22Rv1 (cell line): ENCODE results near the gene CDH15.

ENCODE experiments used
- H3K27ac ChIP-seq: fragments of 450-650 bp; 2 replicates; pipeline ENCODE4 v1.5.1; 2017
- ZFX ChIP-seq: fragments of 450-650 bp; IDR thresholded peaks from 2 replicates; pipeline ENCODE4 v1.6.1; 2017; ENCODE audit warnings: antibody characterized with exemption, borderline replicate concordance
- TF ChIP-seq, protein P1 (sequence below): fragments of 450-650 bp; IDR thresholded peaks from 2 replicates; pipeline ENCODE4 v1.5.1; 2017; ENCODE audit warnings: mild to moderate bottlenecking

The CDH15 gene

DNA sequence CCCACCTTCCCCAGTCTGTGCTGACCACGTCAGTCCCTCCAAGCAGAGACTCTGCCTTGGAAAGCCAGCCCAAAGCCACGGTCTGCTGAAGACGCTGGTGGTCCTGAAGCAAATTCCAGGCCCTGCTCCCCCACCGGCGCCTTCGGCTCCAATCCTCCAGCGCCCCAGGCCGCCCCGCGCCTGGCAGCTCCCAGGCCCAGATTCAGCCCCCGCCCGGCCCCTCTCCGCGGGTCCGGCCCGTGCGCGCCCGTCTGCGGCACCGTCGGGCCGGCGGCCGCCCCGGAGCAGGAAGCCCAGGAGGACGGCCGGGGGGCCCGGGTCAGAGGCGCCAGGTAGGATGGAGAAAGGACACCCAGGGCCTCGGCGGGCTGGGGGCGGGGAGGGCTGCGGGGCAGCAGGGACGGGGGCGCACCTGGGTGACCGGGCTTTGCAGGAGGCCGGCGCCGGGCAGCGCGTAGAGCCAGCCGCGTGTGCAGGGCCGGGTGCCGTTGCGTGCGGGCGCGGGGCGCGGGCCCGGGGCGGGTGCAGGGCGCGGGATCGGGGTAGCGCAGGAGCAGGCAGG is 29.4 kb downstream of the CDH15 start:
- TF ChIP-seq, protein P1, sequence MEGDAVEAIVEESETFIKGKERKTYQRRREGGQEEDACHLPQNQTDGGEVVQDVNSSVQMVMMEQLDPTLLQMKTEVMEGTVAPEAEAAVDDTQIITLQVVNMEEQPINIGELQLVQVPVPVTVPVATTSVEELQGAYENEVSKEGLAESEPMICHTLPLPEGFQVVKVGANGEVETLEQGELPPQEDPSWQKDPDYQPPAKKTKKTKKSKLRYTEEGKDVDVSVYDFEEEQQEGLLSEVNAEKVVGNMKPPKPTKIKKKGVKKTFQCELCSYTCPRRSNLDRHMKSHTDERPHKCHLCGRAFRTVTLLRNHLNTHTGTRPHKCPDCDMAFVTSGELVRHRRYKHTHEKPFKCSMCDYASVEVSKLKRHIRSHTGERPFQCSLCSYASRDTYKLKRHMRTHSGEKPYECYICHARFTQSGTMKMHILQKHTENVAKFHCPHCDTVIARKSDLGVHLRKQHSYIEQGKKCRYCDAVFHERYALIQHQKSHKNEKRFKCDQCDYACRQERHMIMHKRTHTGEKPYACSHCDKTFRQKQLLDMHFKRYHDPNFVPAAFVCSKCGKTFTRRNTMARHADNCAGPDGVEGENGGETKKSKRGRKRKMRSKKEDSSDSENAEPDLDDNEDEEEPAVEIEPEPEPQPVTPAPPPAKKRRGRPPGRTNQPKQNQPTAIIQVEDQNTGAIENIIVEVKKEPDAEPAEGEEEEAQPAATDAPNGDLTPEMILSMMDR, result no peak
- no peak for TF ChIP-seq ZFX
- H3K27ac ChIP-seq, result no peak overlapping the region

- H3K27ac ChIP-seq, result no peak overlapping the region
- TF ChIP-seq ZFX, result no peak
- TF ChIP-seq, protein P1, result no peak
Measured at GRCh38 chr16:89201439-89202377, 30.2 kb downstream of the CDH15 start.

GRCh38 chr16:89202422-89203215 is 31.1 kb downstream of the CDH15 start:
- H3K27ac ChIP-seq, result no peak overlapping the region
- TF ChIP-seq, protein P1, result no peak
- no peak for TF ChIP-seq ZFX

DNA sequence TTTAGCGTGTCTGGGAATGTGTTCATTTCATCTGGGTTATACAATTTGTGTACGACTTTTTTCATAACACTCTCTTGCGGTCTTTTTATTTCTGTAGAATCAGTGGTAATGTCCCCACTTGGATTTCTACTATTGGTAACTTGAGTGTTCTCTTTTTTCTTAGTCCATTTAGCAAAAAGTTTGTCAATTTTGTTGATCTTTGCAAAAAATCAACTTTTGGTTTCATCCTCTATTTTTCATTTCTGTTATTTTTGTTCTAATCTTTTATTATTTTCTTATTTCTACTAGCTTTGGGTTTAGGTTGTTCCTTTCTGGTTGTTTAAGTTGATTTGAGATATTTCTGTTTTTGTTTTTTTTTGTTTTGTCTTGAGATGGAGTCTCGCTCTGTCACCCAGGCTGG is 36.4 kb downstream of the CDH15 start:
- no peak for TF ChIP-seq ZFX
- TF ChIP-seq, protein P1, result no peak
- H3K27ac ChIP-seq, result no peak overlapping the region

DNA sequence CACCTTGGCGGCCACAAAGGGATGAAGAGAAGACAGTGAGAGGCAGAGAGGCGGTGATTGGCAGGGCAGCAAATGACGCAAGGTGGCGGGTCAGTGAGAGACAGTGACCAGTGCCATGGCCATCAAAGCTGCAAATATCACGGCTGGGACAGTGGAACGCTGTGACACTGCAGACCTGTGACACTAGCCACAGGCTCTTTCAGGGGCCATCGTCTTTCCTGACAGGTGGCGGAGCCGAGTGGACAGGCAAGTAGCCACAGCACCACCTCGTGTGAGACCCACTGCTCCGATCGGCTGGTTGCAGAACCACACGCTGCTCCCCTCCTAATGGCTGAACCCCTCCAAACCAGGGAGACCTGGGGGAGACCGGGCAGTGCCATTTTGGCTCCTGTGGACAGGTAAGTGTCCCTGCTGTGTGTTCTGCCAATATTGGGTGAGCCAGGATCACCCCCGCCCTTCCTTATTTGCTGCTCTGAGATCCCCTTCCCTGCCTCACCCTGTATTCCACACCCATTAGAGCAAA is 38.0 kb downstream of the CDH15 start:
- H3K27ac ChIP-seq, result no peak overlapping the region
- TF ChIP-seq, protein P1, result no peak
- no peak for TF ChIP-seq ZFX

GRCh38 chr16:89210165-89210903 is 38.8 kb downstream of the CDH15 start:
- TF ChIP-seq ZFX, result no peak
- TF ChIP-seq, protein P1, result no peak
- H3K27ac ChIP-seq, result no peak overlapping the region
